SJSA1 (cell line): ENCODE data around the gene FRMD7. TPM values are rescaled to one million over a fixed set of nuclear protein-coding genes. Genes with fewer than 3 reads are reported as not detected.
"Not testable (repeated sequence)": the region's sequence is repeated elsewhere in the genome, so short reads cannot be mapped to it uniquely, and the experiment has no call there.

Source experiments
- DNase-seq, 2 experiments: peaks; one replicate each; pipeline ENCODE4 v3.0.0-alpha.2; 2015 to 2020; ENCODE audit warnings: low spot score in 2 of 2, low read depth in 1 of 2
- H3K27ac ChIP-seq: fragments of 250-450 bp; sonication (Bioruptor Pico); 2 replicates; pipeline ENCODE4 v1.5.1; 2020; ENCODE audit warnings: mild to moderate bottlenecking, moderate library complexity
- H3K27me3 ChIP-seq: fragments of 250-450 bp; sonication (Bioruptor Pico); replicated peaks from 2 replicates; pipeline ENCODE4 v1.5.1; 2020; ENCODE audit warnings: mild to moderate bottlenecking, moderate library complexity
- H3K36me3 ChIP-seq: fragments of 250-450 bp; sonication (Bioruptor Pico); 2 replicates; pipeline ENCODE4 v1.5.1; 2020; ENCODE audit warnings: mild to moderate bottlenecking
- H3K4me1 ChIP-seq: fragments of 250-450 bp; sonication (Bioruptor Pico); replicated peaks from 2 replicates; pipeline ENCODE4 v1.6.1; 2021; ENCODE audit warnings: mild to moderate bottlenecking
- H3K4me3 ChIP-seq: fragments of 250-450 bp; sonication (Bioruptor Pico); 2 replicates; pipeline ENCODE4 v1.5.1; 2020; ENCODE audit warnings: mild to moderate bottlenecking
- H3K9me3 ChIP-seq: fragments of 250-450 bp; sonication (Bioruptor Pico); replicated peaks from 2 replicates; pipeline ENCODE4 v1.5.1; 2020; ENCODE audit warnings: mild to moderate bottlenecking
- total RNA-seq: library from RNA; depleted of rRNA; stranded (reverse); fragments of >200 nt; shearing (Covaris generic); gene quantifications from 2 replicates; pipeline ENCODE4 v1.2.3, GENCODE V29; 2014

FRMD7 gene
- total RNA-seq, 1 experiment from 2014 or later = not detected

DNA sequence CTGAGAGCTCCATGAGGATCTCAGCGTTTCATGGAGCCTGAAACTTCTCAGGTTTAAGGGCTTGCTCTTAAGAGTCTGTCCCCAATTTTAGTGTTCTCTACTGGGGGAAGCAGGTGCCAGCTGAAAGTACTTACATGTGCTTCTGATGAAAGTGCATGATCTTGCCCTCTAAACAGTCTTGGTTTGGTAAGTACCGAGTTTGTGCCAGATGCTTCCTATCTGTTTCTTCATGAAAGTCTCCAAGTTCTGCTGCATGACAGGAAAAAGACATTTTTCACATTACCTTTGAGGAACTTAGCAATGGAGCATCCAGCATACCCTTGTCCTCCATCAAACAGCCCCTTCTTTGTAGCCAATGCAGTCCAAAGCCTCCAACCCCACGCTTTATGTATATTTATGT lies 42.0 kb downstream of the FRMD7 start:
- H3K4me3 ChIP-seq = no peak overlapping the region
- H3K4me1 ChIP-seq = no peaks in the 10 kb centered on the region
- H3K27me3 ChIP-seq = no peaks in the 10 kb centered on the region
- DNase-seq = no peak
- no peaks in the 10 kb centered on the region for H3K9me3 ChIP-seq
- no peaks in the 10 kb centered on the region for H3K36me3 ChIP-seq
- H3K27ac ChIP-seq = no peak overlapping the region

DNA sequence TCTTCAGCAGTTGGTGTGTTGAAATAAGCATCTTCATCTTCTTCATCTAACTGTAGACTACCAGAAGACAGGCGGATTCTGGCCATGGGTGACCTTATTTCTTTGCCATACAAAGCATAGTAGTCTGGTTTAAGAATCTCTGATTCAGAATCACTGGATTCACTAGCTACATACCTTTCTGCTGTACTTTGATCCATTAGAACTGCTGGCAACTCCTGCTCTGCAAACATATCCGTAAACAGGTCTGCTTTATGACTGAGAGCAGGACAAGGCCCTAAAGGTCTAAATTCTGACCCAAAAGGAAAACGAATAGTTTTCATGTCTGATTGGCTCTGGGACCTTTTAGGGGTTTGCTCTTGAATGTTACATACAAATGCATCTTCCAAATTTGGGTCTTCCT lies 49.9 kb downstream of the FRMD7 start:
- Histone ChIP-seq H3K36me3 (no peaks in the 10 kb centered on the region), H3K27ac (no peak overlapping the region), H3K4me1 (no peaks in the 10 kb centered on the region), H3K27me3 (no peaks in the 10 kb centered on the region), H3K4me3 (no peak overlapping the region), H3K9me3 (no peaks in the 10 kb centered on the region)
- DNase-seq = no peak

DNA sequence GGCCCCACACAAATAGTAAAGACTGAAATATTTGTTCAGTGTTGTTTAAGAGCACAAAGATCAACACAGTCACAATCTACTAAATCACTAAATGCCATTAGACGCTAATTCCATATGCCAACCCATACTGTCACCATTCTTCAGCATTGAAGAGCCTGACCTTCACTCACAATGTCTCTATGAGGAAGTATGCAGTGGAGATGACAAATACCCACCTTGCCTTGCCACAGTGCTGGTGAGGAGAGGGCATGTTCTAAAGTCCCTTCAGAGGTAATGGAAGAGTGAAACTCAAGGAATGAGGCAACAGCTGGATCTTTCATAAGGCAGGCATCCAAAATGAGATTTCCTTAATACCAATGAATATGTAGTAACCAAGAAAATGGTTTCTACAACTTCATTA lies 50.4 kb downstream of the FRMD7 start:
- no peaks in the 10 kb centered on the region for H3K9me3 ChIP-seq
- no peak for DNase-seq
- H3K27ac ChIP-seq = no peak overlapping the region
- H3K27me3 ChIP-seq = no peaks in the 10 kb centered on the region
- H3K4me1 ChIP-seq = no peaks in the 10 kb centered on the region
- no peaks in the 10 kb centered on the region for H3K36me3 ChIP-seq
- no peak overlapping the region for H3K4me3 ChIP-seq

DNA sequence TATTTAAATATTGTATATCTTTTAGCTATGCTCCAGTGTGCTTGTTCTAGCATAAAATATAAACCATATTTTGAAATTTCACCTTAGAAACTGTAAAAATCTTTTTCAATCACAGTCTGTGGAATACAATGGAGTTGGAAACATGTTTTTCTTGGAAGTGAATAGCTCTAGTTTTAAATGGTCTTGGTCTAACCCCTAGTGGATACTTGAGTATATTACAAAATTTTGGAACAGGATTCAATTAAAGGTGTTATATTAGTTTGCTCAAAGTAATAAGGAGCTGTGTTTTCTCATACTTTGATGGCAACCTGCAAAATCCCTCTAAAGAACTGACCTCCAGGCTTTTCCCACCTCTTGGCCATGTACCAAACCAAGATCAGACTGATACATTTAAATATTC lies 56.6 kb downstream of the FRMD7 start:
- Histone ChIP-seq H3K27me3 (no peaks in the 10 kb centered on the region), H3K4me3 (no peak overlapping the region), H3K4me1 (no peaks in the 10 kb centered on the region), H3K9me3 (no peaks in the 10 kb centered on the region), H3K27ac (no peak overlapping the region), H3K36me3 (no peaks in the 10 kb centered on the region)
- DNase-seq = no peak

DNA sequence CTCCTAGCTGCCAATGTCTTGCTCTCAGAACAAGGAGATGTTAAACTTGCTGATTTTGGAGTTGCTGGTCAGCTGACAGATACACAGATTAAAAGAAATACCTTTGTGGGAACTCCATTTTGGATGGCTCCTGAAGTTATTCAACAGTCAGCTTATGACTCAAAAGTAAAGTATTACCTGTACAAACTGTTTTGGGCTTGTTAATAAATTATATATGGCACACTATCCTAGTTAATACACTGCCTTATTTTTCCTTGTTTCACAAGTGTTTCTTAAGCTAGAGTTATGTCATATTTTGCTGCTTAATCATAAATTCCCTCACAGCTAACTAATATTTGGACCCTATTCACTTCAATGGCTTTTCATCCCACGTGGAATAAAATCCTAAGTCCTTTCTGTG lies 59.4 kb downstream of the FRMD7 start:
- no peaks in the 10 kb centered on the region for H3K27me3 ChIP-seq
- no peaks in the 10 kb centered on the region for H3K9me3 ChIP-seq
- no peak overlapping the region for H3K4me3 ChIP-seq
- no peak for DNase-seq
- no peaks in the 10 kb centered on the region for H3K4me1 ChIP-seq
- no peak overlapping the region for H3K27ac ChIP-seq
- no peaks in the 10 kb centered on the region for H3K36me3 ChIP-seq

DNA sequence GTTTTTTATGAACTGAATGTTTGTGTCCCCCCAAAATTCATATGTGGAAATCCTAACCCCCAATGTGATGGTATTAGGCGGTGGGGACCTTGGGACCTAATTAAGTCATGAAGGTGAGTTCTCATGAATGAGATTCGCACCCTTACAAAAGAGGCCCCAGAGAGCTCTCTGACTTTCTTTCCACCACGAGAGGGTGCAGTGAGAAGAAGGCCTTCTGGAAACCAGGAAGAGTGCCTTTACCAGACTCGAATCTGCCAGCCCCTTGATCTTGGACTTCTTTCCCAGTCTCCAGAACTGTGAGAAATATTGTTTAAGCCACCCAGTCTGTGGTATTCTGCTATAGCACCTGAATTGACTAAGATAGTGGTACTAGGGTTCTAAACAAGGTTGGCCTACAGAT lies 64.0 kb downstream of the FRMD7 start:
- no peak overlapping the region for H3K4me3 ChIP-seq
- H3K27me3 ChIP-seq = no peaks in the 10 kb centered on the region
- no peaks in the 10 kb centered on the region for H3K4me1 ChIP-seq
- H3K9me3 ChIP-seq = no peaks in the 10 kb centered on the region
- no peak overlapping the region for H3K27ac ChIP-seq
- no peak for DNase-seq
- no peaks in the 10 kb centered on the region for H3K36me3 ChIP-seq

DNA sequence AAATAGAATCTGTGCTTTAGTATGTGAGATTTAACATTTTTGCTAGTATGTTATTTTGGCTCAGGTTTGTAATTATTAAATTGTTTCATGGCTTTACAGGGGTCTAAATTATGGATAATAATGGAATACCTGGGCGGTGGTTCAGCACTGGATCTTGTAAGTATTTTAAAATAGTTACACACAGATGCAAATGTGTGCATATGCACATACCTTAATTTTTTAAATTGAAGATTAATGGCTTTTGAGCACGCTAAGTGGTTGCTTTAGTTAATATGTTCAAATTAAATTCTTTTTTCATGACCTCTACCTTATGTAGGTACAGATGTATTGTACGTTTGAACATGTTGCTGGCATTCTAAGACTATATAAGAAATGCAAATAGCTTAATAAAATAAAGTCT lies 64.5 kb downstream of the FRMD7 start:
- Histone ChIP-seq H3K36me3 (no peaks in the 10 kb centered on the region), H3K4me1 (no peaks in the 10 kb centered on the region), H3K4me3 (no peak overlapping the region), H3K9me3 (no peaks in the 10 kb centered on the region), H3K27ac (no peak overlapping the region), H3K27me3 (no peaks in the 10 kb centered on the region)
- DNase-seq = no peak

DNA sequence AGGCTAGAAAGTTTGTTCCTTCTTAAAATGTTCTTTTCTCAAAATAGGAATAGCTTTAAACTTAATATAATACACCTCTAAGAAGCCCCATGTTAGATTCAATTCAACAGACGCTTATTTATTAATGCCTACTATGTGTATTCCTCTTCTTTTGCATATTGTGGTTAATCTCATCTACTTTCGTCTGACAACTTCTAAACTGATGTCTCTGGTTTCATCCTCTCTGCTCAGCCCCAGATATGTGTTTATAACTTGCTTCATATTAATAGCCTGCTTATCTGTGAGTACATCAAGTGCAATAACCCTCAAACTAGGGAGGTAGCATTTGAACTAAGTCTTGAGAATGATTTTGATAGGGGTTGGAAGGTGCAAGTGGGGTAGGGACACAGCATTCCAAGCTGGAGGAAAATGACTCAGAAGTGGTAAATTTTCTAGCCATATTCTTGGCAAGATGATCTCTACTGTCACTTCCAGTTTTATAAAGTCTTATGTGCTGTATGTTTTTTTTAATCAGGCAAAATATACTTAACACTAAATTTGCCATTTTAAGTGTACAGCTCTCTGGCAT lies 67.8 kb downstream of the FRMD7 start:
- H3K4me3 ChIP-seq = no peak overlapping the region
- DNase-seq = no peak
- no peaks in the 10 kb centered on the region for H3K4me1 ChIP-seq
- no peaks in the 10 kb centered on the region for H3K36me3 ChIP-seq
- no peaks in the 10 kb centered on the region for H3K9me3 ChIP-seq
- no peaks in the 10 kb centered on the region for H3K27me3 ChIP-seq
- no peak overlapping the region for H3K27ac ChIP-seq

DNA sequence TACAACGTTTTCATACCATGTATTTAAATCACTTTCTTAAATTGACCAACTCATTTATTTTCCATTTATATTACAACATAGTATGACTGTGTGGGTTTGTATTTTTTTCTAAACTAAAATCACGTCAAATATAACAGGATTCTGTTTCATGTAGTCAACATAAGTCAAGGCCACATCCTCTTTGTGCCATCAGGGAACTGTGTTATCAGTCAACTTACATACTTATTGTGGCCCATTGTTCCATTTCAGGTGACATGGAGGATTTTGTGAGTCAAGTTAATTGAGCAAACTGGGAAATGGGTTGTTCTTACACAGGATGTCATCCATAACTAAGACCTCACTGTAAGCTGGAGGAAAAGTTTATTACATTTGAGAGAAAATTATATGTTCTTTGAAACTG lies 68.8 kb downstream of the FRMD7 start:
- no peak overlapping the region for H3K4me3 ChIP-seq
- H3K27ac ChIP-seq = no peak overlapping the region
- H3K36me3 ChIP-seq = no peaks in the 10 kb centered on the region
- H3K4me1 ChIP-seq = no peaks in the 10 kb centered on the region
- no peaks in the 10 kb centered on the region for H3K9me3 ChIP-seq
- H3K27me3 ChIP-seq = no peaks in the 10 kb centered on the region
- DNase-seq = no peak

DNA sequence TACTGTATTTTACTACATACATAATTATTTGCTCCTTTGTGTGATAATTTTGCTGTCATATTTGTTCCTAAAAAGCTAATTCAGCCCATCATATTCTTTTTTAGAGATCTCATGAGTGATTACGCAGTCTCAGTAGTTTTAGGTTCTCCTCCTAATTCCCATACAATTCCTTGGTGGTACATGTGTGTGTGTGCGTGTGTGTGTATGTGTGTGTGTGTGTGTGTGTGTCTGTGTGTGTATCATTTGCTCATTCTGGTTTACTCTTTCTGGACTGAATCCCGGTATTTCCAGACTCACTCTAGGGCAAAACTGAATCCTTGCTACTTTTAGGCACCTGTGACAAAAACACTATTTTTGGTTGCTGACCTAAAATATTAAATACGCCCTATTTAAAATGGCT lies 69.8 kb downstream of the FRMD7 start:
- DNase-seq = no peak
- Histone ChIP-seq H3K9me3 (no peaks in the 10 kb centered on the region), H3K4me1 (no peaks in the 10 kb centered on the region), H3K27me3 (no peaks in the 10 kb centered on the region), H3K36me3 (no peaks in the 10 kb centered on the region), H3K4me3 (no peak overlapping the region), H3K27ac (no peak overlapping the region)

DNA sequence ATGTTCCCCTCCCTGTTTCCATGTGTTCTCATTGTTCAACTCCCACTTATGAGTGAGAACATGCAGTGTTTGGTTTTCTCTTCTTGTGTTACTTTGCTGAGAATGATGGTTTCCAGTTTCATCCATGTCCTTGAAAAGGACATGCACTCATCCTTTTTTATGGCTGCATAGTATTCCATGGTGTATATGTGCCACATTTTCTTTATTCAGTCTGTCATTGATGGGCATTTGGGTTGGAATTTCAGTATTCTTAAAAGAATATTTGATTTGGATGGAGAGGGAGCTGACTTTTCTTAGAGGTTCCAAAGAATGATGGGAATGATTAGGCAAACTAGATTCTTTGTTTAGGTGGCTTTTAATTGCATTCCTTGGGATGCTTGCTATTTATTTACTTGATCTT lies 76.0 kb downstream of the FRMD7 start:
- not testable (repeated sequence) for H3K36me3 ChIP-seq, H3K4me3 ChIP-seq, H3K27ac ChIP-seq, H3K27me3 ChIP-seq, H3K9me3 ChIP-seq, DNase-seq, H3K4me1 ChIP-seq

DNA sequence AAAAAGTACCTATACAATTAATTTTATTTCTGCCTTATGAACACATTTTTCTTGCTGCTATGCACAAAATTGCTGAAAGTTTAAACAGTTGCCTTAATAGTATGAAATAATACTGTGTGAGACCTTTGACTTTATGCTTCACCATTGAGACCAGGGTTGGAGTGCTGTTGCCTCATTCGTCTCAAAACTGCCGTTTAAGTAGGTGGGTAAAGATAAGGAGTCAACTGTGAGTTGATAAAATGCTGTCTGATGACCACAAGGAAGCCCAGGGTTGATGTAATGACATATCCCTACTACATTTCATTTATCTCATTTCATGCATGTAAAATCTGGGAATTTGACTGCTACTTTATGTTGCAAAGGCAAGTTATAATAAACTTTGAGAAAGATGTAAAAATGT lies 81.3 kb downstream of the FRMD7 start:
- Histone ChIP-seq H3K27ac (no peak overlapping the region), H3K4me3 (no peak overlapping the region), H3K36me3 (no peaks in the 10 kb centered on the region), H3K4me1 (no peaks in the 10 kb centered on the region), H3K27me3 (no peaks in the 10 kb centered on the region), H3K9me3 (no peaks in the 10 kb centered on the region)
- DNase-seq = no peak

DNA sequence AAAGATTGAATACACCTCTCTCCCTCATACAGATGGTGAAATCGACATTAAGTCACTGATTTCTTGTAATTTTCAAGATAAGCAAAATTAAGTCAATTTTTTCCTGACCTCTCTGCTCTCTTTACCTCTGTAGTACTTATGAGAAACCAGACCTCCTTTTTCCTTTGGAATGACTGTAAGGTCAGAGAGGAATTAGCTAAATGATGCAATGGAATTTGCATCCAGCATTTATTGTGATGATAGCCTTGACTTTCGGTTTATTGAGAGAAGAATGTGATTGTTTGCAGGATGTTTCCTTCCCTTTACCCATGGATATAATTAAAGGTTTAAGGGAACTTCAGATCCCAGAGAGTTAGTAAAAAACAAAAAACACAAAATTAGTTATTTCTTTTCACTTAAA lies 82.4 kb downstream of the FRMD7 start:
- Histone ChIP-seq H3K27ac (no peak overlapping the region), H3K4me1 (no peaks in the 10 kb centered on the region), H3K36me3 (no peaks in the 10 kb centered on the region), H3K4me3 (no peak overlapping the region), H3K9me3 (no peaks in the 10 kb centered on the region), H3K27me3 (no peaks in the 10 kb centered on the region)
- DNase-seq = no peak

DNA sequence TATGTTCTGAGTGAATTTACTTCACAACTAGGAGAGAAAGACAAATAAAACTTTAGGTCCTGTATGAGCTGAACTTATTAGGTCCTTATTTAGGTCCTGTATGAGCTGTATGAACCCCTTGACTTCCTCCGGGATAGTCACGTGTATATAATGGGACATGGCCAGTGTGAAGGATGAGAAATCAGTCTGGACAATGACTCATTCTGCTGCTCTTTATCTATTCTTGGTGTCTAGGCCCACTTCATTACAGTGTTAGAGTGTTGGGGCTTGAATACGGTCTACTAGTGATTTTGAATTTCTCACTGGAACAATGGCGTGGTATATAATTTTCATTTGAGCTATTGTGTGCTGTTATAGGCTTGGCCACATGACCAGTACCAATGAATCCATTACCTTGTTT lies 82.9 kb downstream of the FRMD7 start:
- Histone ChIP-seq H3K4me1 (no peaks in the 10 kb centered on the region), H3K27ac (no peak overlapping the region), H3K36me3 (no peaks in the 10 kb centered on the region), H3K27me3 (no peaks in the 10 kb centered on the region), H3K4me3 (no peak overlapping the region), H3K9me3 (no peaks in the 10 kb centered on the region)
- DNase-seq = no peak

DNA sequence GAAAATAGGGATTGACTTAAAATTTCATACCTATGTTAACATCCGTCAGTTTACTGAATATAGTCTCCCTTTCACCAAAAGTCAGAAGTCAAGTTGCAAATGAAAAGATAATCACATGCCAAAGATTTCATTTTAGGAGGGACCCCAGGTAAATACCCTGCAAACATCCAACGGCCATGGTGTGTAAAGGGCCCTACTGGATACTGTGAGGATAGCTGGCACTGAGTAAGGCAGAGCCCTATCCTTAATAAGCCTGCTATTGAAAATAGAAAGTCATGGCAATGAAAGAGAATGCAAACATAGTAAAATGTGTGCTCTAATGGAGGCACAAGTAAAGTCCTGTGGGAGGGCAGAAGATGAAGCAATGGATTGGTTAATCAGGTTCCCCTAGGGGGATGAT lies 83.8 kb downstream of the FRMD7 start:
- H3K4me1 ChIP-seq = no peaks in the 10 kb centered on the region
- no peak overlapping the region for H3K27ac ChIP-seq
- DNase-seq = no peak
- H3K27me3 ChIP-seq = no peaks in the 10 kb centered on the region
- no peak overlapping the region for H3K4me3 ChIP-seq
- no peaks in the 10 kb centered on the region for H3K9me3 ChIP-seq
- no peaks in the 10 kb centered on the region for H3K36me3 ChIP-seq
